Nephron progenitor cell (in vitro differentiated cells): ENCODE measurements around the gene PBX4.
A peak's percentile ranks its signal among the peaks of the same experiment; 100 is the strongest.

Source experiments
- DNase-seq: peaks from one replicate; pipeline ENCODE4 v3.0.0; 2021
- H3K27ac Mint-ChIP-seq: 2 replicates; pipeline ENCODE4 v1.8.0; 2021; ENCODE audit warnings: mild to moderate bottlenecking, moderate library complexity, mixed read lengths
- H3K27me3 Mint-ChIP-seq: 2 replicates; pipeline ENCODE4 v1.8.0; 2021; ENCODE audit warnings: mild to moderate bottlenecking, low read depth, mixed read lengths; ENCODE audit not compliant: poor library complexity
- H3K36me3 Mint-ChIP-seq: 2 replicates; pipeline ENCODE4 v1.8.0; 2021; ENCODE audit warnings: low read depth, mixed read lengths
- H3K4me1 Mint-ChIP-seq: 2 replicates; pipeline ENCODE4 v1.8.0; 2021; ENCODE audit warnings: mixed read lengths
- H3K4me3 Mint-ChIP-seq: 2 replicates; pipeline ENCODE4 v1.8.0; 2021; ENCODE audit warnings: mild to moderate bottlenecking, moderate library complexity, mixed read lengths
- H3K9me3 Mint-ChIP-seq: 2 replicates; pipeline ENCODE4 v1.8.0; 2021; ENCODE audit warnings: mild to moderate bottlenecking, moderate library complexity, mixed read lengths
- TF ChIP-seq, protein P1 (sequence below): fragments of 200-600 bp; sonication (generic); IDR thresholded peaks from 2 replicates; pipeline ENCODE4 v1.5.0; 2021; ENCODE audit warnings: antibody characterized with exemption

Gene PBX4

DNA sequence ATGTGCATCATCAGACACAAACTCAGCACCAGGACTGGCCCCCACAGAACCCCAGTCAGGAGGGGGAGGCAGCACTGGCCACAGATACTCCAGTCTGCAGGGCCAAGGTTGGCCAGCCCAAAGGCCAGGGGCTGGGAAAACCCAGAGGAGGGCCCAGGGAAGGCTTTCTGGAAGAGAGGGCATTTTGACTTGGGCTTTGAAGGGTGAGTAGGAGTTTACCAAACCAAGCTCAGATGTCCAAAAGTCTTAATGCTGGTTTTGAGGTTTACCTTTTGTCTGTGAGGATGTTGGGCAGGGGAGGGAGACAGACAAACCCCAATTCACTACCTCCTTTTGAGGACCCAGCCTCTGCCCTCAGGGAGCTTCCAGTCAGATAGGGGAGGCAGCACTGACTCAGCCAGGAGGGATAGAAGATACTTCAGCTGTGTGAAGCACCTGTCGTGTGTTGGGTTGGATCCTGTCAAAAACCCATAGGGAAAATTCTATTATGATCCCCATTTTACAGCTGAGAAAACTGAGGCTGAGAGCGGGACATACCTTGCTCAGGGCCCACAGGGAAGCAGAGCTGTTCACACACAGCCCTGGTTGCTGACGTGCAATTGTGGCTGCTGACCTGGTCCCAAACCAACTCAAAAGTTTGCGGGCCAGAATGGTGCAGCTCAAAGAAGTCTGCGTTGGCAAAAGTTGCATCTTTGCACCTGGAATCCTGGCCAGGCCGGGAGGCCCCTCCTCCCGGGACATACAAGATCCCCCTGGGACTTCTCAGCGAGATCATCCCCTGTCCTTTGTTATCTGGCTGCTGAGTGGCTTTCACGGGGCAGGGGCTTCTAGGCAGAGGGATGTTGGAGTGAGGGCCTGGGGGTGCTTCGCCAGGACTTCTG is 67.3 kb downstream of the PBX4 start:
- Mint-ChIP-seq H3K36me3 (no peaks in the 10 kb centered on the region), H3K4me1 (peaks cover 21% of the 10 kb centered on the region), H3K27ac (peak overlapping the region; percentile 22), H3K27me3 (peaks cover 6% of the 10 kb centered on the region), H3K4me3 (no peak overlapping the region), H3K9me3 (no peaks in the 10 kb centered on the region)
- DNase-seq = no peak
- TF ChIP-seq, protein P1, sequence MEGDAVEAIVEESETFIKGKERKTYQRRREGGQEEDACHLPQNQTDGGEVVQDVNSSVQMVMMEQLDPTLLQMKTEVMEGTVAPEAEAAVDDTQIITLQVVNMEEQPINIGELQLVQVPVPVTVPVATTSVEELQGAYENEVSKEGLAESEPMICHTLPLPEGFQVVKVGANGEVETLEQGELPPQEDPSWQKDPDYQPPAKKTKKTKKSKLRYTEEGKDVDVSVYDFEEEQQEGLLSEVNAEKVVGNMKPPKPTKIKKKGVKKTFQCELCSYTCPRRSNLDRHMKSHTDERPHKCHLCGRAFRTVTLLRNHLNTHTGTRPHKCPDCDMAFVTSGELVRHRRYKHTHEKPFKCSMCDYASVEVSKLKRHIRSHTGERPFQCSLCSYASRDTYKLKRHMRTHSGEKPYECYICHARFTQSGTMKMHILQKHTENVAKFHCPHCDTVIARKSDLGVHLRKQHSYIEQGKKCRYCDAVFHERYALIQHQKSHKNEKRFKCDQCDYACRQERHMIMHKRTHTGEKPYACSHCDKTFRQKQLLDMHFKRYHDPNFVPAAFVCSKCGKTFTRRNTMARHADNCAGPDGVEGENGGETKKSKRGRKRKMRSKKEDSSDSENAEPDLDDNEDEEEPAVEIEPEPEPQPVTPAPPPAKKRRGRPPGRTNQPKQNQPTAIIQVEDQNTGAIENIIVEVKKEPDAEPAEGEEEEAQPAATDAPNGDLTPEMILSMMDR = no peak

DNA sequence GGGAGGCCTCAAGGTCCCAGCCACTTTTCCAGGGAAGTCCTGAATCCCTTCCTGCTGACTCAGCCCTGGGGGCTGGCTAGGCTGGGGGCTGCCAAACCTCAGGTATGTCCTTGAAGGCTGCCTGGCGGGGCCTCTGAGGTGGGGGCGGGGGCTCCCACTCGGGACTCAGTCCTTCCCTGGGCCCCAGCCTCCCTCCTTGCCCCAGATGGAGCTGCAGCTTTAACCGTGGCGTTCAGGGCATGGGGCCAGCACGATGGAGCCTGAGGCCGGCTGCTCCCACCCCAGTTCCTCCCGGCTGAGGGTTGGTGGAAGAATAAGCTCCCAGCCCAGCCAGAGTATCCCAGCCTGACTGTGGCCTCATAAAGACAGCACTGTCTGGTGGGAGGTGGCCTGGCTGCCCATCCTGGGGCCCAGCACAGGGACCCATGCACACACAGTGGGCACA is 68.0 kb downstream of the PBX4 start:
- Mint-ChIP-seq H3K27ac (no peak overlapping the region), H3K9me3 (no peaks in the 10 kb centered on the region), H3K36me3 (no peaks in the 10 kb centered on the region), H3K4me3 (no peak overlapping the region), H3K27me3 (peaks cover 6% of the 10 kb centered on the region), H3K4me1 (peaks cover 21% of the 10 kb centered on the region)
- DNase-seq = no peak
- TF ChIP-seq, protein P1 = no peak

DNA sequence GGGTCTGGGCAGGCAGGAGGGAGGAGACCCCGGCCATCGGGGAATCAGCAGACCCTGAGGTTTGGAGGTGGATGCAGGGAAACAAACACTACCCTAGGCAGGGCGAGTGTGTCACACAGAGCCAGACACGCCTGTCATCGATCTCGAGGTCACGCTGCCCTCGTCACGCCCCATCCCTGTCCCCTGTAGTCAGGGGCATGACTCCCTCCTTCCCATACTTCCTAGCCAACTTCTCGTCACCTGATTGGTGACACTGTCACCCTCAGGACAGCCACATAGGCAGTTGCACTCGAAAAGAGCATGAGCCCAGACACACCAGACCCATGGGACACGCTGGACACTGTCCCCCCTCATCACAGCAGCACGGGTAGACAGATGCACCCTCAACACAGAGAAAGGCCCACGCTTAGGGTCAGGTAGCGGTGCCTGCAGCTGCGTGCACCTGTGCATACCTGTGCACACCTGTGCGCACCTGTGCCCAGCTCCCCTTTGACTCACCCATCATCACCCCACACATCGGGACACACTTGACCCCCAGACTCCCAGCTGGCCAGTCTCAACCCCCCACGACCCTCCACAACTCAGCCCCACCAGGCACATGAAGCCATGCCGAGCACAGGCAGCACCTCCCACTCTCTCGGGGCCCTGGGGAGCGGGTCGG is 68.6 kb downstream of the PBX4 start:
- Mint-ChIP-seq H3K27me3 (peaks cover 6% of the 10 kb centered on the region), H3K4me1 (peaks cover 21% of the 10 kb centered on the region), H3K27ac (peak overlapping the region; percentile 42), H3K9me3 (no peaks in the 10 kb centered on the region), H3K4me3 (no peak overlapping the region), H3K36me3 (no peaks in the 10 kb centered on the region)
- TF ChIP-seq, protein P1 = no peak
- no peak for DNase-seq

DNA sequence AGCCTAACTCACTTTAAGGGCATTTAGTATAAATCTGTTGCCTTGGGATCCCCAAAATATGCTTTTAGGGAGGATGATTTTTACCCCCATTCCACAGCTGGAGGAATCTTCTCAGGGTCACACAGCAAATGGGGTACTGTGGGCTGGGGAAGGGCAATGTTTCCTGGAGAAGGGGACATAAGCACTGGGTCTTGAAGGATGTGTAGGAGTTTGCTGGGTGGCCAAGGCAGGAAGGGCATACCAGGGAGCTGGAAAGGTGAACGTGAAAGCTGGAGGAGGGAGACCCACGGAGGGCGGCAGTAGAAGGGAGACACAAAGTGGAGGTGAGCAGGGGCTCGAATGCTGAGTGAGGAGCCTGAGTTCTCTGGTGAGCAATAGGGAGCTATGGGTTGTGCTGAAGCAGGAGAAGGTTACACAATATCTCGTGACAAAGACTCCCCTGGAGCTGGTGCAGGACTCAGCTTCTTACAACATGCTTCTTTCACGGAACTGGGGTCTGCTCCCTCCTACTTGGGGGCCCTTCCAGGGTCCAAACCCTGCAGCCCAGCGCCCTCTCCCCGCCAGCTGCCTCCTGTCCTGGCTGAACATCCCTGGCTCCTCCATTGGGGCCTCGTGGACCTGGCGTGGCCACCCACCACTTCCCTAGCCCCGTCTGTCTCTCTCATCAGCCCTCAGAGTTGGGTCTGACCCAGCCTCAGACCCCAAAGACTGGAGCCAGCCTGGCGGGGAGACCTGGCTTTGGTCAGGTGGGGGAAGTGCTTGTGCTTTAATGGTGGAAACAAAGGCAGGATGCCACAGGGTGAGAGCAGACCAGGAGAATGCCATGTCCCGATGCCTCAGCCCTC is 69.3 kb downstream of the PBX4 start:
- peak overlapping the region; percentile 42 for H3K27ac Mint-ChIP-seq
- peaks cover 21% of the 10 kb centered on the region for H3K4me1 Mint-ChIP-seq
- TF ChIP-seq, protein P1 = no peak
- H3K36me3 Mint-ChIP-seq = no peaks in the 10 kb centered on the region
- H3K4me3 Mint-ChIP-seq = no peak overlapping the region
- DNase-seq = no peak
- no peaks in the 10 kb centered on the region for H3K9me3 Mint-ChIP-seq
- H3K27me3 Mint-ChIP-seq = peaks cover 6% of the 10 kb centered on the region

DNA sequence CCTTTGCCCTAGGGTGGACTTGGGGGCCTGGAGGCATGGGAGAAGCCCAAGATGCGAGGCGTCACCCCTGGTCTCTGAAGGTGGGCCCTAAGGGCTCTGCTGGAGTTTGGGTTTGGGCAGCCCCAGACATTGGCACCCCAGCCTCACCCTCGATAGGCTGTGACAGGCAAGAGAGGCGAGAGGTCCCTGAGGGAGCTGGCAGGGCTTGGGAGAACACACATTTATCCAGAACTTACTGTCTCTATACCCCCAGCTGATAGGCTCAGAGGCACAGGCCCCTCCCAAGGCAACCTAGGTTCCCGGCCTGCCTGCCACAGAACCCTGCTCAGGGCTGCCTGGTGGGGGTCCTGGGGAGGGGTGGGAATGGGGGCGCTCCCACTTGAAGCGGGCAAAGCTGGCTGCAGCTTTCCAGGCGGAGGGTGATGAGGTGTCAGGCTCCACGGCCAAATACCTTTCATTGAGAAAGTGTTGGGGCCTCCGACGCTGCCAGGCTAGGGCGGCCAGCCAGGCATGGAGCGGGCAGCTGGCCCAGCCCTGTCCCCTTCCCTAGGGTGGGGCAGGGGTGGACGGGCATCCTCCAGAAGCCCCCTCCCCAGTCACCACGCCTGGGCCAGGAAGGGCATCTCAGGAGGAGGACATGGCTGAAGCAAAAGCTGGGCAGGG is 70.7 kb downstream of the PBX4 start:
- TF ChIP-seq, protein P1 = no peak
- no peak for DNase-seq
- Mint-ChIP-seq H3K4me1 (peaks cover 21% of the 10 kb centered on the region), H3K36me3 (no peaks in the 10 kb centered on the region), H3K4me3 (no peak overlapping the region), H3K27ac (no peak overlapping the region), H3K27me3 (peaks cover 6% of the 10 kb centered on the region), H3K9me3 (no peaks in the 10 kb centered on the region)
